Ishikawa (cell line): ENCODE results near the gene DROSHA.

Experiments
- CEBPB ChIP-seq: IDR thresholded peaks from 2 replicates; pipeline ENCODE4 v1.6.1; 2012
- CREB1 ChIP-seq: IDR thresholded peaks from 2 replicates; pipeline ENCODE4 v1.6.1; 2012; ENCODE audit warnings: low read depth
- EGR1 ChIP-seq: IDR thresholded peaks from 2 replicates; pipeline ENCODE4 v1.6.1; 2012
- EP300 ChIP-seq: IDR thresholded peaks from 2 replicates; pipeline ENCODE4 v1.6.1; 2012; ENCODE audit warnings: borderline replicate concordance
- FOXM1 ChIP-seq: IDR thresholded peaks from 2 replicates; pipeline ENCODE4 v1.6.1; 2012; ENCODE audit warnings: low read depth, borderline replicate concordance
- MAX ChIP-seq: IDR thresholded peaks from 2 replicates; pipeline ENCODE4 v1.6.1; 2012
- NFIC ChIP-seq: IDR thresholded peaks from 2 replicates; pipeline ENCODE4 v1.6.1; 2012
- RAD21 ChIP-seq: IDR thresholded peaks from 2 replicates; pipeline ENCODE4 v1.6.1; 2012; ENCODE audit warnings: low read depth
- REST ChIP-seq: IDR thresholded peaks from 2 replicates; pipeline ENCODE4 v1.6.1; 2012; ENCODE audit warnings: low read depth, mild to moderate bottlenecking
- TAF1 ChIP-seq: IDR thresholded peaks from 2 replicates; pipeline ENCODE4 v1.6.1; 2012; ENCODE audit warnings: low read depth, mild to moderate bottlenecking
- TCF12 ChIP-seq: IDR thresholded peaks from 2 replicates; pipeline ENCODE4 v1.6.1; 2012; ENCODE audit warnings: low read depth
- TEAD4 ChIP-seq: IDR thresholded peaks from 2 replicates; pipeline ENCODE4 v1.6.1; 2012
- USF1 ChIP-seq: IDR thresholded peaks from 2 replicates; pipeline ENCODE4 v1.6.1; 2012
- YY1 ChIP-seq: IDR thresholded peaks from 2 replicates; pipeline ENCODE4 v1.6.1; 2012; ENCODE audit warnings: low read depth
- ZBTB7A ChIP-seq: IDR thresholded peaks from 2 replicates; pipeline ENCODE4 v1.6.1; 2012; ENCODE audit warnings: low read depth

DROSHA gene

GRCh38 chr5:31561946-31562345 is 30.1 kb upstream of the DROSHA start:
- TF ChIP-seq TCF12: no peak
- TF ChIP-seq CREB1: no peak
- no peak for TF ChIP-seq ZBTB7A
- TF ChIP-seq YY1: no peak
- TF ChIP-seq EP300: no peak
- TF ChIP-seq RAD21: no peak
- TF ChIP-seq MAX: no peak
- no peak for TF ChIP-seq NFIC
- TF ChIP-seq TEAD4: no peak

GRCh38 chr5:31559942-31560341 is 28.0 kb upstream of the DROSHA start:
- TF ChIP-seq ZBTB7A: no peak
- TF ChIP-seq NFIC: no peak

- no peak for TF ChIP-seq EP300
- TF ChIP-seq CEBPB: no peak
- TF ChIP-seq RAD21: no peak
- TF ChIP-seq ZBTB7A: no peak
Measured at GRCh38 chr5:31556461-31556860, 24.6 kb upstream of the DROSHA start.

DNA sequence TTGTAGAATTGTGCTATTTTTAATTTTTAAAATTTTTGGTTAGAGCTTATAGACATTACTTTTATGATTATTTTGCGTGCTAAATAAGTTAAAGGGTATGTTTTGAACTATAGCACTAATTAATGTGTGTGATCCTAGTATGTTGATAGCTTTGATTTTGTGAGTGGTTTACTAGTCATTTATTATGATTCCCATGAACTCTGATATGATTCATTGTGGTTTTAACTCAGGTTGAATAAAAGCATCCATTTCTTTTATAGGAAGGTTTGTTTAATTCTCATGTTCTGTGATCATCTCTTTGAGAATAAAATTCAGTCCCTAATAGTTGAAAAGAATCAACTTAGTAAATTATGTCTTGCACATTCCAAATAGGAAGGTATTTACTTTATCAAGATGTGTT is 22.7 kb upstream of the DROSHA start:
- TF ChIP-seq CREB1: no peak
- TF ChIP-seq TCF12: no peak
- no peak for TF ChIP-seq USF1
- no peak for TF ChIP-seq RAD21
- no peak for TF ChIP-seq YY1
- no peak for TF ChIP-seq ZBTB7A
- no peak for TF ChIP-seq FOXM1
- no peak for TF ChIP-seq EP300
- TF ChIP-seq REST: no peak
- no peak for TF ChIP-seq NFIC
- no peak for TF ChIP-seq TEAD4
- no peak for TF ChIP-seq CEBPB
- no peak for TF ChIP-seq MAX
- TF ChIP-seq TAF1: no peak
- TF ChIP-seq EGR1: no peak

GRCh38 chr5:31553863-31554262 is 22.0 kb upstream of the DROSHA start:
- TF ChIP-seq TCF12: no peak
- no peak for TF ChIP-seq FOXM1
- no peak for TF ChIP-seq USF1
- no peak for TF ChIP-seq ZBTB7A
- no peak for TF ChIP-seq EGR1
- TF ChIP-seq EP300: no peak
- no peak for TF ChIP-seq TAF1
- TF ChIP-seq CEBPB: no peak

- no peak for TF ChIP-seq TEAD4
- TF ChIP-seq FOXM1: no peak
- no peak for TF ChIP-seq EGR1
- TF ChIP-seq TAF1: no peak
- TF ChIP-seq MAX: no peak
Measured at GRCh38 chr5:31551878-31552277, 20.0 kb upstream of the DROSHA start.

- TF ChIP-seq FOXM1 (no peak), REST (no peak), CEBPB (no peak), RAD21 (no peak), TEAD4 (no peak), TCF12 (no peak), CREB1 (no peak), TAF1 (no peak), USF1 (no peak), MAX (no peak), YY1 (no peak), EGR1 (no peak), EP300 (no peak)
Measured at GRCh38 chr5:31537851-31538250, 6.0 kb upstream of the DROSHA start.
